Femur (tissue), 1 donor: Measurements from ENCODE around the gene ZSWIM3.
A peak's percentile ranks its signal among the peaks of the same experiment; 100 is the strongest.
"Not testable (repeated sequence)": the region's sequence is repeated elsewhere in the genome, so short reads cannot be mapped to it uniquely, and the experiment has no call there.

Experiments
- DNase-seq: peaks from one replicate; pipeline ENCODE4 v3.0.0-alpha.2; 2017

Gene ZSWIM3

DNA sequence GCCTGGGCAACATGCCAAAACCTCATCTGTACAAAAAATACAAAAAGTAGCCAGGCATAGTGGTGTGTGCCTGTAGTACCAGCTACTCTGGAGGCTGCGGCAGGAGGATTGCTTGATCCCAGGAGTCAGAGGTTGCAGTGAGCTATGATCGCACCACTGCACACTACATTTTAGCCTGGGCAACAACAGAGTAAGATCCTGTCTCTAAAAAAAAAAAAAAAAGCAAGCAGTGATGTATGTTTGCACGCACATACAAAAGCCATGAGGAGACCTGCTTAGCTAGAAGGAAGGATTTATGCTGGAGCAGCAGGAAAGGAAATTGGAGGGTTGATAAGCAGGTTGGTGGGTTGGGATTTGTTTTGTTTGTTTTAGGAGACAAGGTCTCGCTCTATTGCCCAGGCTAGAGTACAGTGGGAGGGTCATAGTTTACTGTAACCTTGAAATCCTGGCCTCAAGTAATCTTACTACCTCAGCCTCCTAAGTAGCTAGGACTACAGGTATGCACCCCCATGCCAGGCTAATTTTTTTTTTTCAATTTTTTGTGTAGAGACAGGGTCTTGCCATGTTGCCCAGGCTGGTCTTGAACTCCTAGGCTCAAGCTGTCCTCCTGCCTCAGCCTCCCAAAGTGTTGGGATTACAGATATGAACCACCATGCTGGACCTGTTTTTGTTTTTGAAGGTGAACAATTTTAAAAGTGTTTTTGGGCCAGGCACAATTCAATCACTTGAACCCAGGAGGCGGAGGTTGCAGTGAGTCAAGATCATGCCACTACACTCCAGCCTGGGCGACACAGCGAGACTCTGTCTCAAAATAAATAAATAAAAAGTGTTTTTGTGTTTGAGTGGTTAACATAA, 4.0 kb downstream of the ZSWIM3 start:
- DNase-seq, result no peak

GRCh38 chr20:45863543-45864470, 6.4 kb downstream of the ZSWIM3 start:
- DNase-seq, result no peak

DNA sequence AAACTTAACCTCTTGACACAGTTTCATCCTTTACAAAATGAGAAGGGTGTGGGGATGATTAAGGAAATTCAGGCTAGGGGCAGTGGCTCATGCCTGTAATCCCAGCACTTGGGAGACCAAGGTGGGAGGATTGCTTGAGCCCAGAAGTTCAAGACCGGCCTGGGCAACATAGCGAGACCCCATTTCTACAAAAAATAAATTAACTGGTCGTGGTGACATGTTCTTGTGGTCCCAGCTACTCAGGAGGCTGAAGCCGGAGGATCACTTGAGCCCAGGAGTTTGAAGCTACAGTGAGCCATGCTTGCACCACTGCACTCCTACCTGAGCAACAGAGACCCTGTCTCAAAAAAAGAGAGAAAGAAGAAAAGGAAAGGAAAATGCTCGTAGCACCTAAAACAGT, 9.0 kb downstream of the ZSWIM3 start:
- no peak for DNase-seq

- no peak for DNase-seq
Observed at GRCh38 chr20:45867136-45867818, 9.9 kb downstream of the ZSWIM3 start.

- DNase-seq, result no peak
Observed at GRCh38 chr20:45867819-45868176, 10.4 kb downstream of the ZSWIM3 start.

- DNase-seq, result no peak
Observed at GRCh38 chr20:45872626-45873025, 15.2 kb downstream of the ZSWIM3 start.

GRCh38 chr20:45873409-45874103, 16.1 kb downstream of the ZSWIM3 start:
- no peak for DNase-seq

DNA sequence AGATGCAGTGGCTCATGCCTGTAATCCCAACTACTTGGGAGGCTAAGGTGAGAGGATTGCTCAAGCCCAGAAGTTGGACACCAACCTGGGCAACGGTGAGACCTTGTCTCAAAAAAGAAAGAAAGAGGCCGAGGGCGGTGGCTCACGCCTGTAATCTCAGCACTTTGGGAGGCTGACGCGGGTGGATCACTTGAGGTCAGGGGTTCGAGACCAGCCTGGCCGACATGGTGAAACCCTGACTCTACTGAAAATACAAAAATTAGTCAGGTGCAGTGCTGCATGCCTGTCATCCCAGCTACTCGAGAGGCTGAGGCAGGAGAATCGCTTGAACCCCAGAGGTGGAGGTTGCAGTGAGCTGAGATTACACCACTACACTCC, 16.7 kb downstream of the ZSWIM3 start:
- DNase-seq, result not testable (repeated sequence)

DNA sequence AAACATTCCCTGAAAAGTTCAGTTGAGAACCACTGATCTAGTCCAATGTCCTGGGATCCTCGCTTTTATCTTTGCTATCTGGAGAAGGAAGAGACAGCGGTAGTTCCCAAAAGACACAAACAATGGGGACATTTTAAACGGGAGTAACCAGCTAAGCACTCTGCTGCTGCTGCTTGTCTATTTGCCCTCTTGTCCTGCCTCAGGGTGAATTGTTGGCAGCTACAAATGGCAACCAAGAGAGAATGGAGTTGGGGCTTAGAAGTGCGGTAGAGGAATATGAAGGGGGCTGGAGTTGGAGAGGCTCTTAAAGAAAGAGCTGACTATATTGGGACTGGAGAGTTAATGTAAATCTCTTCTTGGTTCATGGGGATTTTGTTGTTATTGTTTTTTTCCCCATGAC, 17.2 kb downstream of the ZSWIM3 start:
- no peak for DNase-seq

GRCh38 chr20:45878076-45878761, 20.8 kb downstream of the ZSWIM3 start:
- no peak for DNase-seq

DNA sequence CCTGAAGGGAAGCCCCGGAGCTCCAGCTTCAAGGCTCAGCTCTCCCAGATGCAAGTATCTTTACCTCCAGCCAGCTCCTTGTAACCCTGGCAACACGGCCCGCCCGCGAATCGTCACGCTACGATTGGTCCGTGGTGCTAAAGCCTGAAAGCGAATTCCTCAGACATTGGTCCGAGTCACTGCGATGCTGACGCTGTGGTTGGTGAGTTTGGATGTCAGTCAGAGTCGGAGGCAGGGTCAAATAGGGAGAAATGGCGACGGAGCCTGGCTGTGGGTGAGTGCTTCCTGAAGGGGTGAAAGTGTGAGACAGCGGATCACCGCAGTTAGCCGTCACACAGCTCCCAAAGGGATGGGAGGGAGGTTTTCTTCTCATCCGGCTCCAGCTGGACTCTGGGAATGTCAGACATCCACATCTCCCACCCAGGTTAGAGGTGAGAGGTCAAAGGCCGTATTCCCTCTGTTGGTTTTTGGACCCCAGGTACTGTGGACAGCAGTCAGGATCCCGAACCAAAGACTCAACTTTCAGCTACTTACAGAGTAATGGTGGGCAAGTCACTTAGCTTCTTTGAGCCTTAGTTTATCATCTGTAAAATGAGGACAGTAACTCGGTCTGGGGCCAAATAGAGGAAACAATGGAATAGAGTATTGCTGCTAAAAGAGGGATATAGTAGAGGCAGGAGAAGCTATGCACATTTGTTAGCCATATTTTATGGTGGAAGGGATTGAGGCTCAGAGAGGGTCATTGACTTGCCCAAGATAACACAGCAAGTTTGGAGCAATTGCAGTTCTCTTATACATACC, 23.8 kb downstream of the ZSWIM3 start, which contains the start of gene ZSWIM1:
Gene ZSWIM1 (plus strand): TSS at position 240 of the 801 bp plus-strand sequence. CDS start 1,366 bp downstream, outside the sequence.
- DNase-seq, result peak; percentile 100

GRCh38 chr20:45882469-45883099, 25.2 kb downstream of the ZSWIM3 start:
- no peak for DNase-seq

- DNase-seq, result no peak
Observed at GRCh38 chr20:45883100-45883469, 25.7 kb downstream of the ZSWIM3 start.

GRCh38 chr20:45886590-45887345, 29.4 kb downstream of the ZSWIM3 start:
- no peak for DNase-seq

DNA sequence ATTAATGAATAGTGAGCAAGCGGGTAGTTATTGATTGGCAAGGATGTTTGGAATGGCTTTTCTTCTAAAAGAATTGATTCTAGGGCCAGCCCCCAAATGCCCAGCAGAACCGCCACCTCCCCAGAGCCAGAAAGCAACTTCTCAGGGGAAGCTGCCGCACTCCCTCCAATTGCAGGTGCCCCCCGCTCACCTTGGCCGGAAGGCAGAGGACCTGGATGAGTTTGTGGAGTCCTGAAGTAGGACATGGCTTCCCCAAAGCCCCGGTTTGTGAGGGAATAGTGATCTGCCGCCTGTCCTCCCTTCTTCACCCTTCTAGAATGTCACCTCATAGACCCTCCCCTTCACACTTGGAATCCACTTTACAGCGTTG, 29.9 kb downstream of the ZSWIM3 start, which contains the start of gene SPATA25:
Gene SPATA25 (minus strand): TSS at position 277 of the 370 bp plus-strand sequence. CDS start 32 bp downstream, at position 245.
- no peak for DNase-seq

- no peak for DNase-seq
Observed at GRCh38 chr20:45888681-45889080, 31.3 kb downstream of the ZSWIM3 start.

DNA sequence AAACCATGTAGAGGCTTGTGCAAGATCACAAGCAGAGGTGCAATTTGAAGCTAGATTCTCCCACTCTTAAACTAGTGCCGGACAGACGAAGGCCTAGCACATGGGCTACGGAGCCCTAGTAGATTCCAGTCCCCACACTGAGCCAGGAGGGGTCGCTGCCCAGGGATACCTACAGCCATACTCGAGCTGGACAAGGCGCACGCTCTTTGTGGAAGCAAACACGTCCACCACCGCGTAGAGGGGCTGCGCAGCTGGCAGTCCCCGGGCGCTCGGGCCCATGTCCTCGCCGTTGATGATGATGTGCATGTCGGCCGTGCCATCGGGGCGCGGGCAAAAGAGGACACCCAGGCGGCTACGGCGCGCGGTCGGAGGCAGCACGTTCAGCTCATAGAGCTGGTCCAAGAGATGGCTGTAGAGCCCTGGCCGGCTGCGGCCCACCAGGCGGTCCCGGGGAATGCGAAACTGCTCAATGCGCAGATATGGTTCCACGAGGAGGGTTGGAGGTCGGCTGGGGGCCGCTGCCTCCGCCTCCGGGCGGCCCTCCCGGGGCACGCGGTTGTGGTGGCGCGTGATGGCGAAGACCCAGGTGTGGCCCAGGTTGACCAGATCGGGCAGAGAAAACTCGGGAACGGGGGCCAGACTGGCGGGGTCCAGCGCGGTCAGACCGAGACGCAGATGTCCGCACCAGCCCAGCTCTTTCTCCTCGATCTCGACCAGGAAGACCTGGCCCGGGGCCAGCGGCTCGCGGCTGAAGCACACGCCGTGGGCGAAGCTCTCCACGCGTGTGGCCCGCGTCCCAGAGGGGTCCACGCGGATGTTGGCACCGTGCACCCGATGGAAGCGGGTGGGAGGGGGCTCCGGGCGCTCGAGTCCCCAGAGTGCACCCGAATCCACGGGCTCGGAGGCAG, 32.9 kb downstream of the ZSWIM3 start:
- peak; percentile 90 for DNase-seq
